Measurements from ENCODE around the gene ZNF618.

GRCh38 chr9:113992276-113992951 lies 116.3 kb downstream of the ZNF618 start:
- TF ChIP-seq CTCF (IDR thresholded peaks at IDR 0.05; ENCODE audit: poor library complexity) = no peak
- no peak for TF ChIP-seq EZH2 (IDR thresholded peaks at IDR 0.05; ENCODE audit: borderline replicate concordance)
- no peak for TF ChIP-seq EZH2phosphoT487 (IDR thresholded peaks at IDR 0.05; ENCODE audit: low read depth, severe bottlenecking, unreplicated experiment)
